ENCODE results near the gene GIMAP5. TPM values are rescaled to one million over a fixed set of nuclear protein-coding genes. Genes with fewer than 3 reads are reported as not detected.

The GIMAP5 gene
- total RNA-seq, 1 donor from 2014 or later: not detected

DNA sequence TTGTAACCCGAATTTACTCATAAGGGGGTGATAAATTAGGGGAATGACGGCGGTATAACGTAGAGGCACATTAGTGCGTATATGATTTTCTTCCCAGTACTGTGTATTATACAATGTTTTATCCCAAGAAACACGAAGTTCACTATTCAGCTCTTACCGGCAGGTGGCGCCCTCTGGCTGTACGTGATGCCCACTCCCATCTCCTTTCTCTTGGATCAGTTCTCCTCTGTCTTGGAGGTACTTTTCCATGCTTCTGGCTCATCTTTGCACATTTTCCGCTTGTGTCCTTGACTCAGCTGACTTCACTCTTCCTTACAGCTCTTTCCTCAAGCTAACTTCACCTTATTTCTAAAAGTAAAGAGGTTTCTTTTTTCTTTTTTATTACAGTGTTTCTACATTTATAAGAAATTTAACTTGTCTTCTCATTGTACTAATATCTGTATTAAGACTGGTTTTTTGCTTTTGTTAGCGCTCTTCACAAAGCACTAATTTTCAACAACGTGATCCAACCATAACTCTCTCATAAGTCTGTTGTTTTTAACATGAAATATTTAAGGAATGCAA, 41.6 kb downstream of the GIMAP5 start:
- no peak overlapping the region for H3K4me3 Mint-ChIP-seq (ENCODE audit: low read depth)
- peaks cover 21% of the 10 kb centered on the region for H3K27me3 Mint-ChIP-seq
- no peak overlapping the region for H3K27ac Mint-ChIP-seq
- peaks cover 9% of the 10 kb centered on the region for H3K9me3 Mint-ChIP-seq (ENCODE audit: low read depth)
- H3K36me3 Mint-ChIP-seq (ENCODE audit: insufficient read depth): no peaks in the 10 kb centered on the region
- peaks cover 6% of the 10 kb centered on the region for H3K4me1 Mint-ChIP-seq (ENCODE audit: low read depth)
- DNase-seq (ENCODE audit: low spot score, unreplicated experiment): peak; percentile 67
- TF ChIP-seq, protein P1, sequence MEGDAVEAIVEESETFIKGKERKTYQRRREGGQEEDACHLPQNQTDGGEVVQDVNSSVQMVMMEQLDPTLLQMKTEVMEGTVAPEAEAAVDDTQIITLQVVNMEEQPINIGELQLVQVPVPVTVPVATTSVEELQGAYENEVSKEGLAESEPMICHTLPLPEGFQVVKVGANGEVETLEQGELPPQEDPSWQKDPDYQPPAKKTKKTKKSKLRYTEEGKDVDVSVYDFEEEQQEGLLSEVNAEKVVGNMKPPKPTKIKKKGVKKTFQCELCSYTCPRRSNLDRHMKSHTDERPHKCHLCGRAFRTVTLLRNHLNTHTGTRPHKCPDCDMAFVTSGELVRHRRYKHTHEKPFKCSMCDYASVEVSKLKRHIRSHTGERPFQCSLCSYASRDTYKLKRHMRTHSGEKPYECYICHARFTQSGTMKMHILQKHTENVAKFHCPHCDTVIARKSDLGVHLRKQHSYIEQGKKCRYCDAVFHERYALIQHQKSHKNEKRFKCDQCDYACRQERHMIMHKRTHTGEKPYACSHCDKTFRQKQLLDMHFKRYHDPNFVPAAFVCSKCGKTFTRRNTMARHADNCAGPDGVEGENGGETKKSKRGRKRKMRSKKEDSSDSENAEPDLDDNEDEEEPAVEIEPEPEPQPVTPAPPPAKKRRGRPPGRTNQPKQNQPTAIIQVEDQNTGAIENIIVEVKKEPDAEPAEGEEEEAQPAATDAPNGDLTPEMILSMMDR (IDR thresholded peaks at IDR 0.05; ENCODE audit: unreplicated experiment): peak; percentile 96

DNA sequence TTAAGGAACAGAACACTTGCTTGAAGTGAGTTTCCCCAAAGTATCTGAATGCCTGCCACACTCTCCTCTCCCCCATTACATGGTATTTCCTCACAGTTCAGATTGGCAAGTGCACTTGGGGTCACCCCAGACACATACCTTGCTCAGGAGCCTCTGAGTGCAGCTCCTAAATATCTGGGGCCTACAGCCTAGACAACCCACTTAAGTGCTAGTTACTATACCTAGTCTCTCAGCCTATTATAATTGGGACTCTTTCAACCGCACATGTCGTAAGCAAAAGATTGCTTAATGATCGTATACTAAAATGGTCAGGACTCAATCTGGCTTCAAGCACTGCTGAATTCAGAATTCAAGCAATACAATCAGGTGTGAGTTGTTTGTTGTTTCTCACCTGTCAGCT, 43.1 kb downstream of the GIMAP5 start:
- no peaks in the 10 kb centered on the region for H3K36me3 Mint-ChIP-seq (ENCODE audit: insufficient read depth)
- H3K4me3 Mint-ChIP-seq (ENCODE audit: low read depth): no peak overlapping the region
- TF ChIP-seq, protein P1 (IDR thresholded peaks at IDR 0.05; ENCODE audit: unreplicated experiment): no peak
- peaks cover 20% of the 10 kb centered on the region for H3K27me3 Mint-ChIP-seq
- no peak for DNase-seq (ENCODE audit: low spot score, unreplicated experiment)
- H3K27ac Mint-ChIP-seq: no peak overlapping the region
- no peaks in the 10 kb centered on the region for H3K9me3 Mint-ChIP-seq (ENCODE audit: low read depth)
- H3K4me1 Mint-ChIP-seq (ENCODE audit: low read depth): peaks cover 11% of the 10 kb centered on the region

DNA sequence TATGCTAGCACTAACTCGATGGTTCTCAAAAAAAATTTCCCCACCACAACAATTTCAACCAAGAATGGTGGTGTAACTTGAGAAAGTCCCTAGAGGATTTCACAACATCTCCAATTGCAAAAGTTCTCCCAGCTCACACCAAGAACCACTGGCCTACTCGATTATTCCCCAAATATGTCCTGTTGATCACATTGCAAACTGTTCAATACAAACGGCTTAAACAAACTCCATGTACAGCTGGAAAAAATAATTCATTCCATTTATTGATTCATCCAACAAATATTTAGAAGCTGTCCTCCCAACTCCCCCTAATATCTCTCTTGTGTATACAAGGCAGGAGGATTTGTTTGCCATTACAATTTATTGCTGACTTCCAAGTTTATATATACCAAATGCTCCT, 43.9 kb downstream of the GIMAP5 start:
- H3K27ac Mint-ChIP-seq: no peak overlapping the region
- no peak overlapping the region for H3K4me3 Mint-ChIP-seq (ENCODE audit: low read depth)
- no peaks in the 10 kb centered on the region for H3K9me3 Mint-ChIP-seq (ENCODE audit: low read depth)
- no peaks in the 10 kb centered on the region for H3K36me3 Mint-ChIP-seq (ENCODE audit: insufficient read depth)
- TF ChIP-seq, protein P1 (IDR thresholded peaks at IDR 0.05; ENCODE audit: unreplicated experiment): no peak
- DNase-seq (ENCODE audit: low spot score, unreplicated experiment): no peak
- peaks cover 11% of the 10 kb centered on the region for H3K4me1 Mint-ChIP-seq (ENCODE audit: low read depth)
- peaks cover 22% of the 10 kb centered on the region for H3K27me3 Mint-ChIP-seq

DNA sequence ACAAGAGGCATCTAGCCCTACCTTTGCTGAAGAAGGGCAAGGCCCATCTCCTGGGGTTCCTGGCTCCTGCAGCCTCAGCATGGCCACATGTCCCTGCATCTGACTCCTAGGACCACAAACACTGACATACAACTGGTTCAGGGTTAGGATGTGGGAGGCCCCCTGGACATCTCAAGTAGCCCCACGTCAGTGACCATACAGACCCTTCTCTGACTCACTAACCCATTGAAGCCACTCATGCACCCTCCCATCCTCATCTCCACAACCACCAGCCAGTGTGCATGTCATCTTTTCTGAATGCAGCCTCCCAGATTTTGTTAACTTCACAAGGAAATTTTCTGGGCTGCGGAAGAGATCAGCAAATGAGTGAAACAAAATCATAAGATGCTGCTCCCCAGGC, 44.7 kb downstream of the GIMAP5 start:
- H3K27me3 Mint-ChIP-seq: peaks cover 20% of the 10 kb centered on the region
- H3K9me3 Mint-ChIP-seq (ENCODE audit: low read depth): no peaks in the 10 kb centered on the region
- H3K4me1 Mint-ChIP-seq (ENCODE audit: low read depth): peaks cover 11% of the 10 kb centered on the region
- H3K4me3 Mint-ChIP-seq (ENCODE audit: low read depth): no peak overlapping the region
- H3K36me3 Mint-ChIP-seq (ENCODE audit: insufficient read depth): no peaks in the 10 kb centered on the region
- TF ChIP-seq, protein P1 (IDR thresholded peaks at IDR 0.05; ENCODE audit: unreplicated experiment): no peak
- no peak overlapping the region for H3K27ac Mint-ChIP-seq
- DNase-seq (ENCODE audit: low spot score, unreplicated experiment): no peak

DNA sequence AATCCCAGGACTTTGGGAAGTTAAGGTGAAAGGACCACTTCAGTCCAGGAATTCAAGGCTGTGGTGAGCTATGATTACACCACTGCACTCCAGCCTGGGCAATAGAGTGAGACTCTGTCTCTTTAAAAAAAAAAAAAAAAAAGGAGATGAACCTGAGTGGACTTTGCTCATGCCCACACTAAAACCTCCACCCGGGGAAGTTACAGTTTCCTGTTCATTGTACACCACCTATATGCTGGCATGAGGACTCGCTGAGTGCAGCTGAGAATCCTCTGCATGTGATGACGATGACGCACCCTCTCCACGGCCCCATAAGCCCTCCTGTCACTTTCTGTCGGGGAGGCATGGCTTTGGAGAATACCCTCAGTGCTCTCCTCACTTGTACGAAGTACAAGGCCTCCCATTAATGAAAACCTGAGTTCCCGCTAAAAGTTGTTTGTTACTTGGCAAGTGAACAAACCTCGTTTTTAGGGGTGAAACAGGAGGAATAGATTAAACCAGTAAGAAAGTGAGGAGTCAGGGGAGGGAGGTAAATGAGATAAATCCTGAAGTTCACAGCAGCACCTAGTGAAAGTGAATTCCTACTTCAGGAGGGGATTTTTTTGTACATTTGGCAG, 47.0 kb downstream of the GIMAP5 start:
- H3K27ac Mint-ChIP-seq: no peak overlapping the region
- TF ChIP-seq, protein P1 (IDR thresholded peaks at IDR 0.05; ENCODE audit: unreplicated experiment): no peak
- H3K27me3 Mint-ChIP-seq: peaks cover 13% of the 10 kb centered on the region
- H3K36me3 Mint-ChIP-seq (ENCODE audit: insufficient read depth): no peaks in the 10 kb centered on the region
- H3K9me3 Mint-ChIP-seq (ENCODE audit: low read depth): no peaks in the 10 kb centered on the region
- no peak for DNase-seq (ENCODE audit: low spot score, unreplicated experiment)
- peaks cover 13% of the 10 kb centered on the region for H3K4me1 Mint-ChIP-seq (ENCODE audit: low read depth)
- no peak overlapping the region for H3K4me3 Mint-ChIP-seq (ENCODE audit: low read depth)

All from progenitor cell of endocrine pancreas (in vitro differentiated cells).